K562 (cell line): ENCODE measurements around the gene API5. TPM values are rescaled to one million over a fixed set of nuclear protein-coding genes. Genes with fewer than 3 reads are reported as not detected.

ENCODE experiments used
- ATAC-seq: fragments of 200-7000 bp; cut with Tn5 transposase; 3 replicates; pipeline ENCODE4 v1.9.1; 2020; ENCODE audit warnings: moderate library complexity
- BruUV-seq: library from RNA; stranded (reverse); fragments of 400-500 nt; replicated peaks from 2 replicates; lab custom pipeline; 2021; lab: Mats Ljungman, UMichigan
- CTCF ChIA-PET: fragments of 300-600 bp; formaldehyde crosslinking; extraction: SDS; loops from one replicate; lab custom pipeline; 2021; ENCODE audit warnings: low intra/inter-chr PET ratio; lab: Yijun Ruan, JAX
- POLR2A ChIA-PET: fragments of 300-600, 350-650 bp; sonication (Branson Sonifier 250); formaldehyde crosslinking; extraction: SDS; loops from one replicate; lab custom pipeline; 2021; ENCODE audit warnings: antibody characterized with exemption, inconsistent platforms; lab: Yijun Ruan, JAX
- DNase-seq, 4 experiments: peaks; one replicate each; pipeline versions ENCODE4 v3.0.0 to v3.0.0-alpha.2; 2011 to 2018; ENCODE audit warnings: low spot score in 3 of 4, mixed read lengths in 3 of 4; ENCODE audit errors: extremely low read depth in 1 of 4
- FAIRE-seq: peaks from 2 replicates; lab custom pipeline; 2011; peaks lifted over from hg19 to GRCh38; lab: Jason Lieb, UNC
- H2AFZ ChIP-seq: 2 replicates; pipeline ENCODE4 v1.6.0; 2011; ENCODE audit warnings: low read depth, low read length, control low read depth, inconsistent platforms
- H3K27ac ChIP-seq: fragments of 200-600 bp; 3 replicates; pipeline ENCODE4 v1.8.0; 2011; ENCODE audit warnings: low read depth, mild to moderate bottlenecking, control low read depth, inconsistent platforms, low read length, moderate library complexity, mixed read lengths; ENCODE audit errors: extremely low read depth
- H3K27me3 ChIP-seq, 2 experiments: fragments of 300-600 bp in 1 of 2; 2 replicates in 1 of 2; 3 replicates in 1 of 2; pipeline versions ENCODE4 v1.6.0 to v1.8.0; 2011; ENCODE audit warnings: inconsistent platforms in 2 of 2, low read length in 2 of 2, mild to moderate bottlenecking in 1 of 2, mixed read lengths in 1 of 2, moderate library complexity in 1 of 2; ENCODE audit not compliant: control insufficient read depth in 2 of 2, insufficient read depth in 2 of 2
- H3K36me3 ChIP-seq: fragments of 300-600 bp; 3 replicates; pipeline ENCODE4 v1.8.0; 2011; ENCODE audit warnings: mild to moderate bottlenecking, low read length, inconsistent platforms; ENCODE audit not compliant: control insufficient read depth, insufficient read depth
- H3K4me1 ChIP-seq, 2 experiments: fragments of 200-600 bp in 1 of 2; replicated peaks in 1 of 2; 2 replicates in 1 of 2; 3 replicates in 1 of 2; pipeline versions ENCODE4 v1.5.1 to v1.8.0; 2011; ENCODE audit warnings: inconsistent platforms in 2 of 2, low read length in 2 of 2, mild to moderate bottlenecking in 1 of 2, mixed read lengths in 1 of 2, moderate library complexity in 1 of 2; ENCODE audit not compliant: control insufficient read depth in 2 of 2, insufficient read depth in 2 of 2
- H3K4me2 ChIP-seq: 2 replicates; pipeline ENCODE4 v1.6.1; 2011; ENCODE audit warnings: low read length, control low read depth, inconsistent platforms, mixed read lengths; ENCODE audit not compliant: insufficient read depth
- H3K4me3 ChIP-seq: fragments of 200-600 bp; sonication (generic), shearing (Covaris generic); 2 replicates; pipeline ENCODE4 v1.5.1; 2016; ENCODE audit warnings: control low read depth, inconsistent platforms
- H3K79me2 ChIP-seq: fragments of 200-600 bp; 3 replicates; pipeline ENCODE4 v1.8.0; 2011; ENCODE audit warnings: low read length, inconsistent platforms; ENCODE audit not compliant: control insufficient read depth, insufficient read depth
- H3K9ac ChIP-seq, 2 experiments: 2 replicates each; pipeline versions ENCODE4 v1.6.0 to v1.6.1; 2011; ENCODE audit warnings: low read depth in 2 of 2, low read length in 2 of 2, control low read depth in 1 of 2, inconsistent platforms in 1 of 2, mild to moderate bottlenecking in 1 of 2, mixed read lengths in 1 of 2; ENCODE audit not compliant: insufficient read depth in 1 of 2
- H3K9me1 ChIP-seq: one replicate; pipeline ENCODE4 v1.6.0; 2011; ENCODE audit warnings: inconsistent platforms, mild to moderate bottlenecking, low read length, moderate library complexity; ENCODE audit not compliant: control insufficient read depth, insufficient read depth
- H3K9me3 ChIP-seq: replicated peaks from 2 replicates; pipeline ENCODE4 v1.5.1; 2011; ENCODE audit warnings: low read depth, low read length, inconsistent platforms; ENCODE audit not compliant: control insufficient read depth, insufficient read depth
- H4K20me1 ChIP-seq: replicated peaks from 2 replicates; pipeline ENCODE4 v1.6.1; 2011; ENCODE audit warnings: low read length, inconsistent platforms, mixed read lengths; ENCODE audit not compliant: control insufficient read depth, insufficient read depth
- CHAMP1 ChIP-seq: fragments of 450-650 bp; IDR thresholded peaks from 2 replicates; pipeline ENCODE4 v1.6.1; 2016; ENCODE audit warnings: mild to moderate bottlenecking
- CHCHD3 ChIP-seq: fragments of 250-450 bp; sonication (Bioruptor Pico); IDR thresholded peaks from 2 replicates; pipeline ENCODE4 v2.1.2; 2022; ENCODE audit warnings: mild to moderate bottlenecking
- CTBP1 ChIP-seq: fragments of 450-650 bp; IDR thresholded peaks from 2 replicates; pipeline ENCODE4 v1.6.1; 2016; ENCODE audit warnings: borderline replicate concordance
- RAD21 ChIP-seq, 2 experiments: fragments of 250-450 bp in 1 of 2; fragments of 450-650 bp in 1 of 2; sonication (Bioruptor Pico) in 1 of 2; formaldehyde crosslinking in 1 of 2; IDR thresholded peaks in 1 of 2; conservative IDR thresholded peaks in 1 of 2; 2 replicates each; pipeline versions ENCODE4 v1.4.0 to v1.8.0; 2020 to 2022; ENCODE audit warnings: mild to moderate bottlenecking in 2 of 2, moderate library complexity in 1 of 2
- REST ChIP-seq, 2 experiments: fragments of 450-650 bp; formaldehyde crosslinking in 1 of 2; IDR thresholded peaks; 2 replicates each; pipeline versions ENCODE4 v1.4.0 to v1.6.1; 2014 to 2020; ENCODE audit warnings: mild to moderate bottlenecking in 2 of 2, borderline replicate concordance in 1 of 2, low read depth in 1 of 2
- SMARCB1 ChIP-seq: IDR thresholded peaks from 2 replicates; pipeline ENCODE4 v1.6.1; 2011; ENCODE audit warnings: improper control_type of control experiment, low read depth; ENCODE audit not compliant: insufficient read length
- TCF3 ChIP-seq: sonication (generic); formaldehyde crosslinking; IDR thresholded peaks from 2 replicates; pipeline ENCODE4 v1.4.0; 2020; ENCODE audit warnings: mild to moderate bottlenecking, missing genetic modification reagents
- WGBS: fragments of 100-300 bp; shearing (Covaris generic); methylation state at CpG from one replicate; pipeline ENCODE4 v1.1.6; 2016; ENCODE audit warnings: low coverage, mixed read lengths; ENCODE audit not compliant: insufficient coverage; ENCODE audit errors: missing lambda C conversion rate; 5-methylcytosine and 5-hydroxymethylcytosine counted together
- in situ Hi-C: fragments of 300-500 bp; cut with MboI; formaldehyde crosslinking; loops from 4 replicates; pipeline ENCODE4 v1.15.0; 2018; ENCODE audit warnings: inconsistent platforms, mixed read lengths
- intact Hi-C: fragments of 100-400 bp; cut with micrococcal nuclease; formaldehyde crosslinking; loops from 2 replicates; pipeline ENCODE4 v1.14.2; 2022
- polyA plus RNA-seq, 8 experiments: library from polyadenylated mRNA; depleted of rRNA in 4 of 8; stranded (reverse) in 5 of 8; unstranded in 3 of 8; fragments of >200 nt; fragmentation: Nextera tagmentation in 2 of 8; fragmentation: Illumina TruSeq in 1 of 8; extraction: Ambion mirVana in 2 of 8; extraction: Trizol in 1 of 8; gene quantifications; 2 replicates each; pipeline versions ENCODE4 v1.2.1 to v1.2.3, GENCODE V29; 2011 to 2014; ENCODE audit warnings: inconsistent platforms in 1 of 8, missing spikeins in 1 of 8
- total RNA-seq, 7 experiments: library from RNA; depleted of rRNA in 6 of 7; stranded (reverse); fragments of >200 nt in 6 of 7; fragmentation: Illumina TruSeq in 2 of 7; extraction: Trizol in 2 of 7; gene quantifications; 2 replicates each; pipeline versions ENCODE4 v1.2.1 to v1.2.3, GENCODE V29; 2011 to 2021; ENCODE audit warnings: low replicate concordance in 1 of 7

The API5 gene
- total and polyA plus RNA-seq, 9 of the 15 experiments (the other 6 are each of a cell fraction or from before 2014, with no cell fraction given): 59.8 to 146 (median 123) TPM

DNA sequence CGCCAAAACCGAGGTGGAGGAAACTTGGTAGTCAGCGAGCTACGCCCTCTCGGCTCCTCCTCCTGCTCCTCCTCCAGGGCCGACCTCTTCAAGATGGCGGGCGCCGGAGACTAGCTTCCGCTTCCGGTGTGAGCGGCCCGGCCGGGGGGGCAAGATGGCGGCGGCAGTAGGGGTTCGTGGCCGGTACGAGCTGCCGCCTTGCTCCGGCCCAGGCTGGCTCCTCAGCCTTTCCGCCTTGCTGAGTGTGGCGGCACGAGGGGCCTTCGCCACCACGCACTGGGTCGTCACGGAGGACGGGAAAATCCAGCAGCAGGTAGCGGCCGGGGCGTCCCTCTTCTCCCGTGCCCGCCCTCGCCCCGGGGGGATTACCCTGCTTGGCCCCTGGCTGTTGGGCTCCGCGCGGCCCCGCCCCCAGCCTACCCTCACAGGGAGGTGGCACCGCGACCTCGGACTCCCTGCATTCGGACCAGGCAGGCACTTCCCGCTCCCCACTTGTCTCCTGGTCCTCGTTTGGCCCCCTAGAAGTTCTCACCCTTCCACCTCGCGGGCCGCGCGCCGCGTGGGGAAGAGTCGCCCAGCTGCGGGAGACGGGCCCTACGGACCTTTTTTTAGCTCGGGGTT lies 47.1 kb downstream of the API5 start, which contains the start of gene TTC17:
Gene TTC17, plus strand, starts transcription at position 120 of the 621 bp plus-strand sequence. Its CDS starts 35 bp downstream, at position 155.
- Histone ChIP-seq H3K4me3 (peak within 1 kb of the TSS; percentile 97), H3K9me3 (no peaks in the 10 kb centered on the region), H3K9ac (peak within 1 kb of the TSS; percentile 90 to 99), H2AFZ (peak within 1 kb of the TSS; percentile 97), H3K79me2 (peaks cover 60% of the 10 kb centered on the region), H3K36me3 (peaks cover 25% of the 10 kb centered on the region), H3K4me1 (peaks cover 0 to 13% of the 10 kb centered on the region in 2 experiments; a peak in 2 of 5 replicates), H3K9me1 (no peaks in the 10 kb centered on the region), H3K4me2 (peak within 1 kb of the TSS; percentile 97), H4K20me1 (no peaks in the 10 kb centered on the region; the same call in 1 of the 2 replicates), H3K27me3 (no peaks in the 10 kb centered on the region), H3K27ac (peak within 1 kb of the TSS; percentile 90)
- no TSS peak for BruUV-seq
- WGBS: 1% methylated on average over 45 of the region's 58 CpGs
- ATAC-seq (peak; percentile 97), FAIRE-seq (peak; percentile 95), DNase-seq (peak; percentile 91 to 97 (median 92))
- ChIA-PET CTCF (no interaction called here), POLR2A (interaction anchor here (0.8 to 2.5 kb wide), 12 partner anchors 8 to 60 kb away, joined by 3 to 19 read pairs (median 4); partner anchors contain the start of gene API5)
- intact Hi-C loops (loop anchor here (1.0 kb wide), 1 partner anchor 47 kb away; no protein-coding TSS in a partner anchor), in situ Hi-C loops (no loop called here)
- TF ChIP-seq CHAMP1: no peak
- peak; percentile 38; the same call in 1 of the 2 replicates for TF ChIP-seq CTBP1
- TF ChIP-seq SMARCB1: no peak
- 0 out of 2 replicates have a peak, but pooled peaks have one; percentile 7 for TF ChIP-seq CHCHD3 (CRISPR knock-in tag)
- peak; percentile 86 for TF ChIP-seq REST (IDR thresholded peaks at IDR 0.05; ENCODE audit: borderline replicate concordance)
- TF ChIP-seq REST (CRISPR knock-in tag; IDR thresholded peaks at IDR 0.05; ENCODE audit: low read depth): peak; percentile 67
- no peak for TF ChIP-seq TCF3
- no peak for TF ChIP-seq RAD21 (CRISPR knock-in tag; conservative IDR thresholded peaks at IDR 0.05 in 1 of 2, IDR thresholded peaks at IDR 0.05 in 1 of 2)
